HEK293T (cell line): ENCODE data around the gene DNAJC7.

Source experiments
- ARNT ChIP-seq: fragments of 450-650 bp; IDR thresholded peaks from 2 replicates; pipeline ENCODE4 v1.6.1; 2017; ENCODE audit warnings: mild to moderate bottlenecking
- FOXA1 ChIP-seq: fragments of 450-650 bp; IDR thresholded peaks from 2 replicates; pipeline ENCODE4 v1.6.1; 2016; ENCODE audit warnings: mild to moderate bottlenecking
- LEF1 ChIP-seq: fragments of 450-650 bp; IDR thresholded peaks from 2 replicates; pipeline ENCODE4 v1.6.1; 2017; ENCODE audit warnings: mild to moderate bottlenecking, borderline replicate concordance

- TF ChIP-seq FOXA1, result no peak
- no peak for TF ChIP-seq ARNT
- no peak for TF ChIP-seq LEF1
Observed at GRCh38 chr17:42025191-42025579, 7.9 kb upstream of the DNAJC7 start.
